H9 (cell line): ENCODE measurements around the gene WSCD1. TPM values are rescaled to one million over a fixed set of nuclear protein-coding genes. Genes with fewer than 3 reads are reported as not detected.

Source experiments
- DNase-seq: peaks from one replicate; pipeline ENCODE4 v3.0.0-alpha.2; 2017
- H2AFZ ChIP-seq: one replicate; pipeline ENCODE4 v1.6.1; 2013; ENCODE audit warnings: mild to moderate bottlenecking, low read length, control low read depth, moderate library complexity
- H2AK5ac ChIP-seq: 2 replicates; pipeline ENCODE4 v1.6.1; 2013; ENCODE audit warnings: low read length, control low read depth, mixed read lengths; ENCODE audit not compliant: insufficient read length
- H2BK120ac ChIP-seq: one replicate; pipeline ENCODE4 v1.6.1; 2013; ENCODE audit warnings: low read depth, mild to moderate bottlenecking, low read length, control low read depth, inconsistent platforms; ENCODE audit not compliant: poor library complexity, severe bottlenecking
- H2BK12ac ChIP-seq: 2 replicates; pipeline ENCODE4 v1.6.1; 2013; ENCODE audit warnings: low read length, control low read depth, mixed read lengths, low read depth; ENCODE audit not compliant: insufficient read length
- H2BK15ac ChIP-seq: 2 replicates; pipeline ENCODE4 v1.6.1; 2013; ENCODE audit warnings: low read depth, low read length, control low read depth
- H2BK20ac ChIP-seq: one replicate; pipeline ENCODE4 v1.6.1; 2013; ENCODE audit warnings: low read depth, mild to moderate bottlenecking, low read length, control low read depth, inconsistent platforms; ENCODE audit not compliant: poor library complexity, severe bottlenecking
- H2BK5ac ChIP-seq: 2 replicates; pipeline ENCODE4 v1.6.1; 2013; ENCODE audit warnings: low read length, control low read depth, mixed read lengths; ENCODE audit not compliant: insufficient read length
- H3K14ac ChIP-seq: 2 replicates; pipeline ENCODE4 v1.6.1; 2013; ENCODE audit warnings: low read length, control low read depth; ENCODE audit not compliant: insufficient read depth
- H3K18ac ChIP-seq: 2 replicates; pipeline ENCODE4 v1.6.1; 2013; ENCODE audit warnings: low read depth, mild to moderate bottlenecking, mixed read lengths, low read length, control low read depth; ENCODE audit not compliant: insufficient read length
- H3K23ac ChIP-seq: 2 replicates; pipeline ENCODE4 v1.6.1; 2013; ENCODE audit warnings: low read length, control low read depth, mixed read lengths, low read depth; ENCODE audit not compliant: insufficient read length
- H3K23me2 ChIP-seq: 2 replicates; pipeline ENCODE4 v1.6.1; 2013; ENCODE audit warnings: low read depth, mild to moderate bottlenecking, mixed read lengths, low read length, control low read depth; ENCODE audit not compliant: insufficient read length, poor library complexity, severe bottlenecking
- H3K27ac ChIP-seq: 2 replicates; pipeline ENCODE4 v1.5.1; 2013; ENCODE audit warnings: low read length, control low read depth, mixed read lengths, low read depth; ENCODE audit not compliant: insufficient read length
- H3K27me3 ChIP-seq: 2 replicates; pipeline ENCODE4 v1.6.1; 2013; ENCODE audit warnings: low read length, control low read depth, inconsistent platforms; ENCODE audit not compliant: insufficient read depth
- H3K4ac ChIP-seq: 2 replicates; pipeline ENCODE4 v1.6.1; 2013; ENCODE audit warnings: low read depth, mild to moderate bottlenecking, control low read depth, inconsistent platforms, low read length, moderate library complexity
- H3K4me1 ChIP-seq: 2 replicates; pipeline ENCODE4 v1.6.1; 2013; ENCODE audit warnings: low read length, control low read depth, inconsistent platforms; ENCODE audit not compliant: insufficient read depth
- H3K4me2 ChIP-seq: 2 replicates; pipeline ENCODE4 v1.6.1; 2013; ENCODE audit warnings: low read length, control low read depth, mixed read lengths; ENCODE audit not compliant: insufficient read length, insufficient read depth
- H3K56ac ChIP-seq: 2 replicates; pipeline ENCODE4 v1.6.1; 2013; ENCODE audit warnings: low read depth, mild to moderate bottlenecking, mixed read lengths, low read length, control low read depth; ENCODE audit not compliant: insufficient read length
- H3K79me1 ChIP-seq: 2 replicates; pipeline ENCODE4 v1.6.1; 2013; ENCODE audit warnings: low read depth, mild to moderate bottlenecking, moderate library complexity, low read length, control low read depth, inconsistent platforms; ENCODE audit not compliant: insufficient read depth, poor library complexity, severe bottlenecking
- H3K79me2 ChIP-seq: 2 replicates; pipeline ENCODE4 v1.6.1; 2013; ENCODE audit warnings: low read length, control low read depth, inconsistent platforms; ENCODE audit not compliant: insufficient read depth
- H3K9ac ChIP-seq: 2 replicates; pipeline ENCODE4 v1.6.1; 2013; ENCODE audit warnings: low read length, control low read depth, mixed read lengths; ENCODE audit not compliant: insufficient read length; ENCODE audit errors: extremely low read depth
- H3K9me3 ChIP-seq: one replicate; pipeline ENCODE4 v1.6.1; 2013; ENCODE audit warnings: low read depth, low read length, inconsistent platforms; ENCODE audit not compliant: control insufficient read depth
- H3T11ph ChIP-seq: one replicate; pipeline ENCODE4 v1.6.1; 2013; ENCODE audit warnings: mild to moderate bottlenecking, low read length, control low read depth, inconsistent platforms
- H4K20me1 ChIP-seq: one replicate; pipeline ENCODE4 v1.6.1; 2013; ENCODE audit not compliant: control insufficient read depth, insufficient read length, insufficient read depth
- H4K5ac ChIP-seq: 2 replicates; pipeline ENCODE4 v1.6.1; 2013; ENCODE audit warnings: low read depth, mild to moderate bottlenecking, mixed read lengths, low read length, control low read depth; ENCODE audit not compliant: insufficient read length
- H4K8ac ChIP-seq: replicated peaks from 2 replicates; pipeline ENCODE4 v1.6.1; 2013; ENCODE audit warnings: low read length, control low read depth, mixed read lengths, low read depth; ENCODE audit not compliant: insufficient read length
- H4K91ac ChIP-seq: 2 replicates; pipeline ENCODE4 v1.6.1; 2013; ENCODE audit warnings: low read depth, mild to moderate bottlenecking, moderate library complexity, mixed read lengths, low read length, control low read depth; ENCODE audit not compliant: insufficient read length
- H3K27ac Mint-ChIP-seq, 3 experiments: 2 replicates in 2 of 3; 3 replicates in 1 of 3; pipeline ENCODE4 v1.8.0; 2020 to 2021; ENCODE audit warnings: mixed read lengths in 3 of 3, mild to moderate bottlenecking in 1 of 3, moderate library complexity in 1 of 3
- H3K27me3 Mint-ChIP-seq: 2 replicates; pipeline ENCODE4 v1.8.0; 2021; ENCODE audit warnings: low read depth, mild to moderate bottlenecking, moderate library complexity, mixed read lengths
- H3K36me3 Mint-ChIP-seq, 3 experiments: 2 replicates in 2 of 3; 3 replicates in 1 of 3; pipeline ENCODE4 v1.8.0; 2020 to 2021; ENCODE audit warnings: low read depth in 3 of 3, mixed read lengths in 3 of 3; ENCODE audit not compliant: insufficient read depth in 1 of 3
- H3K4me1 Mint-ChIP-seq, 2 experiments: 2 replicates each; pipeline ENCODE4 v1.8.0; 2020; ENCODE audit warnings: mixed read lengths in 2 of 2
- H3K4me3 Mint-ChIP-seq, 2 experiments: 2 replicates in 1 of 2; 3 replicates in 1 of 2; pipeline ENCODE4 v1.8.0; 2020 to 2021; ENCODE audit warnings: mild to moderate bottlenecking in 2 of 2, mixed read lengths in 2 of 2, moderate library complexity in 1 of 2
- H3K9me3 Mint-ChIP-seq, 2 experiments: 2 replicates in 1 of 2; 3 replicates in 1 of 2; pipeline ENCODE4 v1.8.0; 2020; ENCODE audit warnings: mild to moderate bottlenecking in 2 of 2, mixed read lengths in 2 of 2, moderate library complexity in 1 of 2
- CTCF ChIP-seq: fragments of 200-600 bp; sonication (generic); conservative IDR thresholded peaks from 3 replicates; pipeline ENCODE4 v1.8.0; 2021; ENCODE audit warnings: antibody characterized with exemption, mild to moderate bottlenecking
- WGBS: extraction: QIAGEN DNeasy Blood & Tissue Kit; methylation state at CpG from one replicate; pipeline ENCODE4 v1.1.7; 2013; ENCODE audit warnings: missing lambda C conversion rate, low lambda C conversion rate, mixed read lengths; ENCODE audit not compliant: insufficient read length; ENCODE audit errors: extremely low coverage; 5-methylcytosine and 5-hydroxymethylcytosine counted together
- total RNA-seq: library from RNA; stranded (reverse); gene quantifications from 2 replicates; pipeline ENCODE4 v1.2.1, GENCODE V29; 2021

The WSCD1 gene
- total RNA-seq, 1 experiment from 2014 or later, result 33.6 TPM

GRCh38 chr17:6162892-6163291 is 92.7 kb downstream of the WSCD1 start:
- WGBS, result no CpG with 5 or more reads among the region's 9 CpGs
- peaks cover 35 to 39% of the 10 kb centered on the region in 2 experiments for H3K4me1 Mint-ChIP-seq
- peak overlapping the region; percentile 39 to 80 (median 74); a peak in 4 of 7 replicates for H3K27ac Mint-ChIP-seq
- Histone ChIP-seq H3K27me3 (no peaks in the 10 kb centered on the region), H2BK12ac (no peak overlapping the region), H4K8ac (no peak overlapping the region), H4K5ac (no peak overlapping the region), H3K27ac (no peak overlapping the region), H3K18ac (no peak overlapping the region), H2BK15ac (no peak overlapping the region), H2AK5ac (no peak overlapping the region), H3K9ac (no peak overlapping the region), H2BK20ac (no peak overlapping the region), H3K14ac (no peak overlapping the region), H2AFZ (no peak overlapping the region), H2BK120ac (no peak overlapping the region), H3K79me2 (no peaks in the 10 kb centered on the region), H2BK5ac (no peak overlapping the region), H3K56ac (no peak overlapping the region), H3K79me1 (no peaks in the 10 kb centered on the region), H3K9me3 (no peaks in the 10 kb centered on the region), H3K4ac (no peak overlapping the region), H4K20me1 (no peaks in the 10 kb centered on the region), H3K4me2 (no peak overlapping the region), H4K91ac (no peak overlapping the region), H3K23me2 (no peaks in the 10 kb centered on the region), H3K23ac (no peak overlapping the region), H3T11ph (no peak overlapping the region), H3K4me1 (peaks cover 5% of the 10 kb centered on the region; the same call in 1 of the 2 replicates)
- TF ChIP-seq CTCF, result no peak
- peak; percentile 50 for DNase-seq
- H3K36me3 Mint-ChIP-seq, result no peaks in the 10 kb centered on the region
- H3K9me3 Mint-ChIP-seq, result no peaks in the 10 kb centered on the region
- 0 out of 5 replicates have a peak overlapping the region, but pooled peaks of 1 of the 2 experiments have one; percentile 24 for H3K4me3 Mint-ChIP-seq
- peaks cover 3% of the 10 kb centered on the region for H3K27me3 Mint-ChIP-seq
